Measurements from ENCODE around the gene GPR61.

Gene GPR61

DNA sequence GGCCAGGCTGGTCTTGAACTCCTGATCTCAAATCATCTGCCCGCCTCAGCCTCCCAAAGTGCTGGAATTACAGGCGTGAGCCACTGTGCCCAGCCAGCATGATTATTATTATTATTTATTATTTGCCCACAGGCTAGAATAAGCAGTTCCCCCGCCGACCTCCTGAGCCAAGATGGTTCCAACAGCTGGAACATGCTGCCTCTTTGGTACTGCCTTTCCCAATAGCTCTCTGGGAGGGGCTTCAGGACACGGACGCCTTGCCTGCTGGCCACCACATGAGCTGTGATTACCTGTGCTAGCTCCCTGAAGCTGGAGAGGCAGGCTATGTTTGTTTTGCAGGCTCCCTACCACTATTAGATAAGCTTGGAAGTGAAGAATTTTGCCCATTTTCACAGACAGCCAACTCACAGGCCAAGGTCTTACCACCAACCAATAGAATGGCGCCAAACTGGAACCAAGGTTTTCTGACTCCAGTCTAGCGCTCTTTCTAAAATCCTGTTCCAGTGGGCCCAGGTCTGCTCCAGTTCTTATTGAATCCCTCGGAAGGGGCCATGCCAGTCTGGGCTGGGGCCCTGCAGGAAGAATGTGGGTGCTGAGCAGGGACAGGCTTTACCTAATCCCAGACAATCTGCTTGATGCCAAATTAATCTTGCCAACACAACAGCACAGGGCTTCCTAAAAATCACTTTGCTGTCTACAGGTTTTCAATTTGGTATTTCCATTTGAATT is 2.1 kb upstream of the GPR61 start:
- DNase-seq, result no peak

DNA sequence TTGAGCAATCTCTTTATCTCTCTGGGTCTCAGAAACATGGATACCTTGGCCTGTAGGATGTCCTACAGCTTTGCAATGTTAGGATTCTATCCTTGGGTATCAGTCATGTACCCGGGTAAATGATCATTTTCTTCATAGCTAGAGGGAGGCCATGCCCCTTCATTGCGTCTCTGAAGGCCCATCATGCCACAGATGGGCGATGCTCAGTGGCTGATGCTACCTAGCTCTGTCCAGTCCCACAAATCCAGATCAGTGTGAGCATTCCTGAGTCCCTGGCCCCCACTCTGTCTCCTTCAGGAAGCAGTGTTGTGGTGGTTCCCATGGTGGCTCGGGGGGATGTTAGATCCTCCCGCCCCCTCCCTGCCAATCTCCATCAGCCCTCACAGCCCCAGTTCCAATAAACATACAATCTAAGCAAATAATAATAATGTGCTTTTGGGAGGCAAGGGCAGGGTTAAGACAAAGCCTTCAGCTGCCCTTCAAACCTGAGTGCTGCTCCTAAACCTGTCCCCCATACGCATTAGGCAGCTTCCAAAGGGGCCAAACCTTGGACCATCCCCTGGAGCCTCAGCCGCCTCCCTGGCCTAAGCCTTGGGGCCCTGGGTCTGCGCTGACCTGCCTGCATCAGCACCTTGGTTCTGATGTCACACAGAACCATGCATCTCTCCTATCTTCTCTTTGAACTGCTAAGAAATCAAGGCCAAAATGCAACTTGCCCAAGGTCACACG is 681 bp upstream of the GPR61 start:
- no peak for DNase-seq

DNA sequence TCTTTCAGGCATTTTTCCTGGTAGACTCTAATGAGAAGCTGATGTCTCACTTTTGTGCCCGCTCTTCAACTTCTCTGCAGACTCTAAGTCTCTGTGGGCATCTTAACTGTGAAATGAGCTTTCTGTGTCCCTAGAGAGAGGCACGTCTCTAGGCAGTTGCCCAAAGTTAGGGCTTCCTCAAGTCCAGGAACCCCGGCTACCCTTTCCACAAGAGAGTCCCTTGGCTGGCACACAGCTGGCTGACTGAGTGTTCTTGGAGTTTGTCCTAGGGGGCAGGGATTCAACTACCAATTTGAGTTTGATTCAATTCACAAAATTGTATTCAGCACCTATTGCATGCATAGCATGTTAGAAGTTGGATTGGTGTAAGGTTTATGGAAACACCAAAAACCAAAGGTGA is 1.4 kb downstream of the GPR61 start:
- DNase-seq, result no peak

DNA sequence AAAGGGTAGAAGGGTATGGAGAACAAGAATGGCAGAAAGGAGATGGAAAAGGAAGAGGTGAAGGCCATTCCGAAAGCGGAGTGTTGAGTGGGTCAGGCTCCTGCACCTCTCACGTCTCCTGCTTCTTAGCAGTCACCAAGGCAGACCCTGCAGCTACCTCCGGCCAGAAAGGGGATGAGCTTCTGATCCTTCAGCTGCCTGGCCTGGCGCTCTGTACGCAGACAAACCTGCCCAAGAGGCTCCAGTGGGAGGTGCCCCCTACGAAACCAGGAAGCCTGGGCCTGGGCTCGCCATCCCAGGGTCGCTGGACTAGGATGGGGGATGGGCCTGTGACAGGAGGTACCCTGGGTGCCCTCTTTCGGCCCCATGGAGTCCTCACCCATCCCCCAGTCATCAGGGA is 3.0 kb downstream of the GPR61 start:
- DNase-seq, result no peak

DNA sequence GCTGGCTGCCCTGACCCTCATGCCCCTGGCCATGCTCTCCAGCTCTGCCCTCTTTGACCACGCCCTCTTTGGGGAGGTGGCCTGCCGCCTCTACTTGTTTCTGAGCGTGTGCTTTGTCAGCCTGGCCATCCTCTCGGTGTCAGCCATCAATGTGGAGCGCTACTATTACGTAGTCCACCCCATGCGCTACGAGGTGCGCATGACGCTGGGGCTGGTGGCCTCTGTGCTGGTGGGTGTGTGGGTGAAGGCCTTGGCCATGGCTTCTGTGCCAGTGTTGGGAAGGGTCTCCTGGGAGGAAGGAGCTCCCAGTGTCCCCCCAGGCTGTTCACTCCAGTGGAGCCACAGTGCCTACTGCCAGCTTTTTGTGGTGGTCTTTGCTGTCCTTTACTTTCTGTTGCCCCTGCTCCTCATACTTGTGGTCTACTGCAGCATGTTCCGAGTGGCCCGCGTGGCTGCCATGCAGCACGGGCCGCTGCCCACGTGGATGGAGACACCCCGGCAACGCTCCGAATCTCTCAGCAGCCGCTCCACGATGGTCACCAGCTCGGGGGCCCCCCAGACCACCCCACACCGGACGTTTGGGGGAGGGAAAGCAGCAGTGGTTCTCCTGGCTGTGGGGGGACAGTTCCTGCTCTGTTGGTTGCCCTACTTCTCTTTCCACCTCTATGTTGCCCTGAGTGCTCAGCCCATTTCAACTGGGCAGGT is 3.8 kb downstream of the GPR61 start:
- no peak for DNase-seq

DNA sequence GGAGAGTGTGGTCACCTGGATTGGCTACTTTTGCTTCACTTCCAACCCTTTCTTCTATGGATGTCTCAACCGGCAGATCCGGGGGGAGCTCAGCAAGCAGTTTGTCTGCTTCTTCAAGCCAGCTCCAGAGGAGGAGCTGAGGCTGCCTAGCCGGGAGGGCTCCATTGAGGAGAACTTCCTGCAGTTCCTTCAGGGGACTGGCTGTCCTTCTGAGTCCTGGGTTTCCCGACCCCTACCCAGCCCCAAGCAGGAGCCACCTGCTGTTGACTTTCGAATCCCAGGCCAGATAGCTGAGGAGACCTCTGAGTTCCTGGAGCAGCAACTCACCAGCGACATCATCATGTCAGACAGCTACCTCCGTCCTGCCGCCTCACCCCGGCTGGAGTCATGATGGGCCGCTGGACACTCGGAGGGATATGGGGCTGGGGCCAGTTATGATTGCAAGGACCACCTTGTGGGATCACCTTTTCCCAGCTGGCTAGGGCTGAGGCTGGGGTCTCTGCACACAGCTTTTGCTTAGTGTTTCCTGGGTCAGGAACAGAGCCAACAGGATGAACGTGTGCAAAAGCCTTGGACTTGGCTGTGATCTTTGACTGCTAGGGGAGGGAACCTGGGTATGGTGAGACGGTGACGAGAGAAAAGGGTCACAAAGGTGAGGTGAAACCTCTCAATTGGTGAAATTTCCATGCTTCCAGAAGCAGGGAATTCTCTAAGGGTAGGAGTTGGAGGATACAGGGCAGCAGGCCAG is 4.5 kb downstream of the GPR61 start:
- no peak for DNase-seq

DNA sequence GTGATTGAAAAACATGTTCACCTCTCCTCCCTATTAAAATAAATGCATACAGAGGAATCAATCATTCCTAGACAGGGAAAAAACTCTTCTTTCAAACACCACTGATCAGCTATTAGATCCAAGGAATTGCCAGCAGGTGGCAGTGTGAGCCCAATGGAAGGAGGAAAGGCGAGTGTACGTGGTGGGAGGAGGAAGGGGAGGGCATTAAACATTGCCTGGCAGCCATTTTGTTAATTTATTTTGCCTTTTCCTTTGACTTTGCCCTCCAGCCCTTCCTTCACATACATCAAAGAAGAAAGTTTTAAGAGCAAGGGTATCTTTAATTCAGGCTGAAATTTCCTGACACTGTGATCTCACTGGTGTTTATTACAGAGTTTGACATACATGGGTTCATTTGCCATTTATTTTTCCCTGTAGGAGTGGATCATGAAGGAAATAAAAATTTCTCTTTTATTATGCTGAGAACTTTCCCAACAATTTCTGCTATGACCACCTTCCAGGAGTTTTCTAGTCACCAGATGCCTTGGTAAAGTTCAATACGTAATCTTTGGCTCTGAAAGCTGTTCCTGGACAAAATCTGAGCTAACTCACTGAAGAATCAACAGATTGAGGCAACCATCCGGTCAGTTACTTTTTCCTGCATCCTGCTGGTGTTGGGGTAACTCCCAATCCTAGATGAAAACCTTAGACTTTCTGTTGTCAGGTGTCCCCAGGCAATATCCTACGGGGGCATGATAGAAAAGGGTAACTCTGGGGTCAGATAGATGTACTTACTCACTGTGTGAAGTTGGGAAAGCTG is 6.8 kb downstream of the GPR61 start:
- peak; percentile 49 for DNase-seq

DNA sequence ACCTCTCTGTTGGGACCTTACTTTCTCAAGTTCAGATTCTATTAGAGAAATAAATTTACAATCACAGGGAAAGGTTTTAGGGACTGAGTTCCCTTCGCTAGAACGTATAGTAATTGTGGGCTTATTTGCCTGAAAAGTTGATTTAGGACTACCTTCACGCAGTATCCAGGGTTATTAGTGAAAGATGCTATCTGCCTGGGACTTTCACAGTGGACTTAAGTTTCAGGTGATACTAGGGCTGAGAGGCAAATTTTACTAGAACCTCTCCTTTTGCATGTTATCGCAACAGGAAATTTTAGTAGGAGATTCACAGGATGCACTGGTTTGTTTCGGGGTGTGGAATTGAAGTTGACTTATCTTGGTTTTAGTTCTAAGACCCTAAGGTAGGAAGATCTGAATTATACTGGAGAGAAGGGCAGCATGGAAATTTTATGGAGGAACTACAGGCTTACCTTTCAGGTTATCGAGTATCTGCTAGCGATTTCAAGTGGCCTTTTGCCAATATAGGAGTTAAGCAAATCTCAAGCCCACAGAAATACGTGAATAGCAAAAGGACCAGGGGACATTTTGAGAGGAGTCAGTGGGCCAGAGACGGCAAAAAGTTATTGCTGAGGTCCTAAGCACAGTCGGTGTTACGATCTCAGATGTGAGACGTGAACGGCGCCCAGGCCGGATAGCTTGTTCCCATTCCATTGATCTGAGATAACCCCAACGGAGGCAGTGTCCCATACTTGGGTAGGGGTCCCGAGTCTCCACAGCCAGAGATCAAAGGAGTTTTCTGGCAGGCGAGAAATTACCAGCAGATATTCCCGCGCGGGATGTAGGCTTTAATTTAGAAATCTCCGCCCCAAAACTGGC is 8.0 kb downstream of the GPR61 start:
- DNase-seq, result no peak

DNA sequence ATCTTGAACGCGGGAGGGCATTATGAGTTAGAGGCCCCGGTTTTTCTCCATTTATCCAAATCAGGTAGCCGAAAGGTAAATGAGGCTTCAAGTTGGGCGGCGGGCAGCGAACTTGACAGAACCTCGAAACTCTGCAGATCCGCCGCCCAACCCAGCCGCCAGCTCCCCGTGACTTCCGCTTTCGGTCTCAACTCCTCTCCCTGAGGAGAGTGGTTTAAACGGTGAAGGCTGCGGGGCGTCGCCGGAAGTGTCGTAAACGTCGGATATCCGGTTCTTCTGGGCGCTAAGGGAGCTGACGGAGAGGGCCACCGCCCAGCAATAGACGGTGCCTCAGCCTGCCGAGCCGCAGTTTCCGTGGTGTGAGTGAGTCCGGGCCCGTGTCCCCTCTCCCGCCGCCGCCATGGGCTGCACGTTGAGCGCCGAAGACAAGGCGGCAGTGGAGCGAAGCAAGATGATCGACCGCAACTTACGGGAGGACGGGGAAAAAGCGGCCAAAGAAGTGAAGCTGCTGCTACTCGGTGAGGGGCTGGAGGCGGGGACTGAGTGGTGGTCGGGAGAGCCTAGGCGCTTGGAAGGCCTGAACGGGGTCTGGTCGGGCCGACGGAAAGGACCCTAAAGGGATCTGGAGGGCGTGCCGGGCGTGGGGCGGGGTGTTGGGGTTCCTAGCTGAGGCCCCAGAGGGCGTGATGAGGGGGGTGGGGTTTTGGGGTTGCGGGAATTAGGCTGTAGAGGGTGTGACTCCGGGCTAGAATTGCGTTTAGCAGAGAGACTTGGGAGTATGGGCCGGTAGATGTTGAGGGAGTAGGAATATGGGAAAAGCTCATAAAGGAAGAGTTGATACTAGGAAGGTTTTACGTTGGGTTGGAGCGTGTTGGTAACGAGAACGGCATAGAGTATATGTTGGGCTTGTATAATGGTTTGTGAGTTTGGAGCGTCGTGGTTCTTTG is 8.9 kb downstream of the GPR61 start, which contains the start of gene GNAI3:
TSS of gene GNAI3 (plus strand) at position 295 of the 947 bp plus-strand sequence. CDS start at position 401, 106 bp downstream.
- peak; percentile 64 for DNase-seq

DNA sequence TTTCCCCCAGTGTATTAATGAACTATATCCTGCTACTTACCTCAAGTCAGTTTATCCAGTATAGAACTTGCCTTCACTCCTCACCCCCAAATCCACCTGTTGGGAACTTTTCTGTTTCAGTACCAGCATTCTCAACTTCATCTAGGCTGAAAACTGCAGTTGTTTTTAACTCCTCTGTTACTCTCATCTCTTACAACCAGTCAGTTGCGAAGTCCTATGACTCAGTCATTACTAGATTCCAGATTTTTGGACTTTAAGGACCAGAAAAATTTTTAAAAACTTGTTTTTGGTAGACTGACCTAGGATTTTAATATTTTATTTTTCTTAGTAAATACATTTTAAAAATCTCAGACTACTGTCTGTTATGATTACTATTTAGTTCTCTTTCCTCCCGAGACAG is 16.9 kb downstream of the GPR61 start:
- no peak for DNase-seq

DNA sequence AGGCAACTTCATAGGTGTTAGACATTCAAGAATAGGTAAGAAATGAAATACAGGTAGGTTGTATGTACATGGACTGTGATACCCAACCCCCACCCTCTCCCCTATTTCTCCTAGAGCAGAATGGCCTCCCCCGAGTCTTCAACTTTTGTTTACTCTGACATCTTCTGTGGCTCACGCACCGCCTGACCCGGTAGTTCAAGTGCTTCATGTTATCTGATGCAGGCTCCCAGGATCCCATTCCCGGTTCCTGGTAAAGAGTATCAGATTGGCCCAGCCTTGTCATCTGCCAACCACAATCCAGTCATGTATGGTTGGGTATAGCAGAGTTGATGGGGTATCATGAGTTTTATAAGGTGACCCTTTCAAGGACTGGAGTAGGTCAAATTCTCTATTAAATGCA is 17.8 kb downstream of the GPR61 start:
- no peak for DNase-seq

DNA sequence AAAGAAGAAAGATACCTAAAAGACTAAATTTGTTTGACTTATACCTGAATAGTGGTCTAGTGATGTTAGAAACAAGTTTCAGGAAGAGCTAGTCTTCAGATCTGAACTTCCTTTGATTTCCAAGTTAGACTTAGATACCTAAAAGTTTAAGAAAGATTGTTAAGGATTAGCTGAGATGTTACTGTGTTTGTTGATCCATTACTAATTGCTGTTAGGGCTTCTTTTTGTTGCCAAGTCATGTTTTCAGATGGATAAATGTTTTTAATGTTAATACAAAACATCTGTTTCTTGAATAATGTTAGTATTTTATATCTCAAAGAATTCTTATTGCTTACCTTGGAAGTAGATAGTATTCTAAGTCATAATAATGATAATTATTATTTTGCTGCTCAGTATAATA is 20.3 kb downstream of the GPR61 start:
- no peak for DNase-seq

DNA sequence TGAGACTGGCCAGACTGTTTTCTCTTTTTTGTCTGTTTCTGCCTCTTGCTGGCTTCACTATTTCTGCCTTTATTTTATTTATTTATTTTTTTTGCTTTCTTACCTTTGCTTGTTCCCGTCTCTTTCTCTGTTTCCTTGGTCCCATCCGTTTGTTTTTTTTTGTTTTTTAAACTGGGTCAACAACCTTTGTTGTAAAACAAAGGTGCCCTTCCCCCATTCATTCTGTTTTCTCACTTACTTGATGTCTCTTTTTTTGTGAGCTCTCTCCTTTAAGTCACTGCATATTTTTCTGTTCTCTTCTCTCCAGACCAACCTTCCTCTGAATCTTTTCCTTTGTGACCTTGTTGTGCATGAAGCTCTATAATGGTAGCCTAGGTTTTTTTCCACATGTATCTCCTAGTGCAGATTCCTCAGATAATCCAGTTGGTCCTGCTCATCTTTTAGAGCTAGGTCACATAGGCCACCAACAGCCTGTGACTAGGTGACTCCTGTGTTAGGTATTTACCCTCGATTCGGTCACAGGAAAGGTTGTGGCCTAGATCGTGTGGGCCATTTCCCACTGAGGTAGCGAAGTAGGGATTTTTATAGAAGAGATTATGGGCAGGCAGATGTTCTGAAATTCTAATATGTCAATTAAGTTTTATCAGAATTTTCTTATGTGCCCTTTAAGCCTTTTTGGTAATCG is 24.7 kb downstream of the GPR61 start:
- DNase-seq, result no peak

DNA sequence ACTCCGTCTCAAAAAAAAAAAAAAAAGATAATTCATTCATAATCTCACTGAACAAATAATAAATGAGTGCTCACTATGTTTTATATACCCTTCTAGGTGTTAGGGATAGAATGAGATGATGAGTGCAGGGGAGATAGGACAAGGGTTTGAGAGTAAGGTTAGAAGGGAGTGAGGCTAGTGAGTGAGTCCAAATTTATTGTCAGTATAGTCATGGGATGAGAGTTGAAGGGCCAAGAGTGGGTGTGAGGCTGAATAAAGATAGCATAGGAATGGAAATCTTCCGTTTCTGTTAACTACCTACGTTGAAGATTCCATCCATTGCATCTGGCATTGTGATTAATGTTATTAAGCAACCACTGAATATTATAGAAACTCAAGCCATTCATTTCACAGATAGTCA is 25.6 kb downstream of the GPR61 start:
- DNase-seq, result no peak

DNA sequence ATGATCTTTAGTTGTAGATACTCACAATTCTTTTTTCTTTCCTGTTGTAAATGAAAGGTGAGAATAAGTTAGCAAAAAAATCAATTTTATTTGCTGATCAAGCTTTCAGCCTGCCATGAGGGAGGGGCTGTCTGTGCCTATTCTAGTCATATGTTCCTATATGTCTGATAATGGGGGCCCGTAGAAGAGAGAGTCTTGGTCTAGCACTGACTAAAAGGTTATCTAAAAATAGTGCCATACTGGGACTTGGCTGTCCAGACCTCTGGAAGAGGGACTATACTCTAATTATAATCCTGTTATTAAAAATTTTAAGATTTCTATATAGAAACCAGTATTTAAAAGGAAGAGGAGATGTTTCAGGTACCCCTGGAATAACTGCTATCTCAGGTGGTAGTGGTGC is 27.3 kb downstream of the GPR61 start:
- no peak for DNase-seq

DNA sequence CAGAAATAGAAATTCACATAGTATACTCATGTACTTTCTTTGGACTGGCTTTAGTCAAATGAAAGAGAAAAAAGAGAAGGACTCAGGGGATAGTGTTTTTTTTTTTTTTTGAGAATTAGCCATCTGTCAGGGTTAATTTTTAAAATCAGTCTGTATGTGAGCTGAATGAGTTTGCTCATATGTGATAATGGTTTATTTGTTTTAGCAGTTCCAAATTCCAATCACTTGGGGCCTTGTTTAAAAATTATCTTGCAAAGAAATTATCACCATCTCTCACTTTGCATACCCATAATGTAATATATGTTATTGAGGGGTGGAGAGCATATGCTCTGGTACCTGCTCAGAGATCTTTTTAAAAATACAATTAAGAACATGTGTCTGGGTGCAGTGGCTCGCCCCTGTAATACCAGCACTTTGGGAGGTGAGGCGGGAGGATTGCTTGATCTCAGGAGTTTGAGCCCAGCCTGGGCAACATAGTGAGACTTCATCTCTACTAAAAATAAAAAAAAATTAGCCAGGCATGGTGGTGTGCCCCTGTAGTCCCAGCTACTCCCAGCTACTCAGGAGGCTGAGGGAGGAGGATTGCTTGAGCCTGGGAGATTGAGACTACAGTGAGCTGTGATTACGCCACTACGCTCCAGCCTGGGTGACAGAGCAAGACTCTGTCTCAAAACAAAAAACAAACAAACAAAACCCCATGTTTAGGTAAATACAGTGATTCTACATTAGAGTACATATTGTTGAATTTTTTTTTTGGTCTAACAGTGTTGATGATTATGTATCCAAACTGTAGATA is 28.4 kb downstream of the GPR61 start:
- DNase-seq, result no peak

DNA sequence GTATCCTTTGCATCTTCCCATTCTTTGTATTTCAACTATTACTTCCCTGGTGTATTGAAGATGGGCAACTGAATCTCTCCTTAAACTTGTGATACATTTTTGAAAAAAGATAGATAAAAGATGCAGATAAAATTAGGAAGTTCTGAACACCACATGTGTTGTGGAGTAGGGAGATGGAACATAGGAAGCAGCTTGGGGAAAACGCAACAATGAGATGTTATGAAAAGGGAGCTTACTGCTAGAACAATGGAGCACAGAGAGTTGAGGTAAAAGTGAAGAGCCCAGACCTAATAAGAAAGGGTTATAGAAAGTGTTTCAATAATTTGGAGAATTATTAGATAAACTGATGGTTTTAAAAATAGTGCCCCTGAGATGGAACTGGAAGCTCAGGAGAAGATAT is 29.7 kb downstream of the GPR61 start:
- no peak for DNase-seq

DNA sequence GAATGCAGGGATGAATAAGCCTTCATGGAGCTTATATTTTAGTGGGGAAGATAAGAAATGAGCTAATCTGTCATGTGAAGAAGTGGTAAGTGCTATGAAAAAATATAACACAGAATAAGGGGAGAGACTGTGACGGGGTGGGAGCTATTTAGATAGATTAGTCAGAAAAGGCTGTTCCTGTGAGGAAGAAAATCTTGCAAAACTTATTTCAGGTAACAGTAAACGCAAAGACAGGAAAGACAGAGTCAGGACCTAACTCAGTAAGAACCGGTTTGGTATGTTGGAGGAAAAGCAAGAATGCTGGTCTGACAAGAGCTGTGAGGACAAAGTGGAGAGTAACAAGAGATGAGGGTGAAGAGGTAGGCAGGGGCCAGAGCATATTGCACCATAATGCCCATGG is 30.7 kb downstream of the GPR61 start:
- DNase-seq, result no peak

DNA sequence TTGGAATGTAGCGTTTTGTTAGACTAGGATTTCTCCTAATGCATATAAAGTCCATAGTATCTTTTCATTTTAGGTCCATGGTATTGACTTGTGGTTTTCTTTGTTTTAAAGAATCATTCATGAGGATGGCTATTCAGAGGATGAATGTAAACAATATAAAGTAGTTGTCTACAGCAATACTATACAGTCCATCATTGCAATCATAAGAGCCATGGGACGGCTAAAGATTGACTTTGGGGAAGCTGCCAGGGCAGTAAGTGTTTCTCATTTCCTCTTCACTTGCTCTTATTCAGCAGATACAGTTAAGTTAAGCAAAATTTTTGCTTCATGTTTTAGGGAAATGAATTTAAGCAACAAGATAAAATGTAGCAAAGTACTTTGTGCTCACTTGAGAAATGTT is 34.1 kb downstream of the GPR61 start:
- DNase-seq, result no peak
